Mesendoderm (in vitro differentiated cells): ENCODE measurements around the gene GOLGA6L4. TPM values are rescaled to one million over a fixed set of nuclear protein-coding genes. Genes with fewer than 3 reads are reported as not detected.

Experiments used
- small RNA-seq: library from polyadenylated mRNA; stranded (forward); fragments of <200 nt; extraction: miRNeasy Mini kit (QIAGEN cat#:217004); gene quantifications from one replicate; pipeline ENCODE3, GENCODE V24; 2013; ENCODE audit not compliant: insufficient read depth

The GOLGA6L4 gene

Small RNA genes within 50 kb of the gene (small RNA-seq; reads per million reads assigned to genes)
- not detected for gene RN7SL331P
- not detected for gene UBE2Q2P8
